ENCODE results near the gene AGPAT3.

AGPAT3 gene

DNA sequence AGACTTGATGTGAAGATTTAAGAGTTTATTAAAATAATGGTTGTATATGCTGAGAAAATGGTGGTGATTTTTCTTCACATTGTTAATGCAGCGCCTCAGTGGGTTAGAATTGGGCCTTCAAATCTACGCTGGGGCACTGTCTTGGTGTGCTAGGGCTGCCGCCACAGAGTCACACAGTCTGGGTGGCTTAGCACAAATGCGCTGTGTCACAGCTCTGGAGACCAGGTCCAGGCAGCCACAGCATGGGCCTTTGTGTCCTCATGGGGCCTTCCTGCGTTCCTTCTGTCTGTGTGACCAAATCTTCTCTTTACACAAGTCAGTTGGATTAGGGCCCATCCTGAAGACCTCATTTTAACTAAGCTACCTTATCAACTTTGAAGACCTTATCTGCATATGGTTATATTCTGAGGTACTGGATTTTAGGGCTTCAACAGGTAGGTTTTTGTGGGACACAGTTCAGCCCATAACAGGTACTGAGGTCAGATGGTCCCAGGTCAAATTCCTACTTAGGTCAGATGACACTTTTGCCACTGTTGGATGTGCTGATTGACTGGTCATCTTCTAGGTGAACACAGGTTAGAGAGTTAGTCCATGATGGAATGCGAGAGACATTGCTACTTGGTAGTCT, 164.6 kb downstream of the AGPAT3 start:
- DNase-seq: no peak

DNA sequence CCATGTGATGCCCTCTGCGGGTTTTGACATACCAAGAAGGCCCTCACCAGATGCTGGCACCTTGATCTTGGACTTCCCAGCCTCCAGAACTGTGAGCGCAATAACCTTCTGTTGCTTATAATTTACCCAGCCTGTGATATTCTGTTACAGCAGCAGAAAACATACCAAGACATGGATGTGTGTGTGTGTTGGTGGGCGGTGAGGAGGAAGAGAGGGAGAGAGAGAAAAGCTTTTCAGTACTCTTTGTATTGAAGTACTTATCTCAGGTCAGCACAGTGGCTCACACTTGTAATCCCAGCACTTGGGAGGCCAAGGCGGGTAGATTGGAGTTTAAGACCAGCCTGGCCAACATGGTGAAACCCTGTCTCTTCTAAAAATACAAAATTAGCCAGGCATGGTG, 170.2 kb downstream of the AGPAT3 start:
- DNase-seq: no peak
